Raji (cell line): ENCODE data around the gene TEKT2.

Experiments used
- POLR2A ChIP-seq: IDR thresholded peaks from 2 replicates; pipeline ENCODE4 v1.6.1; 2011; ENCODE audit warnings: low read depth, low read length, control low read depth; ENCODE audit not compliant: insufficient read depth

TEKT2 gene

DNA sequence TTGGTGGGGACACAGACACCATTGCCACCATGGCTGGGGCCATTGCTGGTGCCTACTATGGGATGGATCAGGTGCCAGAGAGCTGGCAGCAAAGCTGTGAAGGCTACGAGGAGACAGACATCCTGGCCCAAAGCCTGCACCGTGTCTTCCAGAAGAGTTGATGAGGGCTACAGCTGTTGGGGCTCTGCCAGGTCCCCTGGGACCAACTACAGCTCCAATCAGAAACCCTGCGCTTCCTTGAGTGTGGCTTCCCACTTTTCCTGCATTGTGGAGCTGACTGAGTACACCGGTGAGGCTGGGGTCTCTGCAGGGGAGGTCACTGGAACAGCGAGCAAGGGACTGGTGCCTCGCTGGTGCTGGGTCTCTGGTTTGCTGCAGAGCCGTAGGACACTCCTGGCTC lies 9.3 kb downstream of the TEKT2 start:
- TF ChIP-seq POLR2A = no peak

GRCh38 chr1:36093929-36094328 lies 10.0 kb downstream of the TEKT2 start:
- no peak for TF ChIP-seq POLR2A

DNA sequence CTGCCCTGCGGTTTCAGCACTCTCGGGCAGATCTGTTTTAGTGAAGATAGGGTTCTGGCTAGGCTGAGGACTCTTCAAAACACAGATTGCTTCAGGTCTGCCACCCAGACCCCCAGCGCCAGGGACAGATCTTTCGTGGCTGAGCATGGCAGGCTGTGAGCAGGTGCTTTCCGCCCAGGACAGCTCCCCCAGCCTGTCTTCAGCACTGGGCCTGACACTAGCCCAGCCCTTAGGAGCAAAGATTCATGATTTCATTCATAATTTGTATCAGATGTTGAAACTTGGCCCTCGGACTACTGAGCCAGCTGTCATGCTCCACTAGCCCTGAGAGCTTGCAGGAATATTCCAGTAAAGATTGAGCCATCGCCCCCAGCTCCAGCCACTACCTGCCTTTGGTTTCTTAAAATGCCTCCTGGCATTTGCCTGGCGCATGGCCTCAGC lies 10.7 kb downstream of the TEKT2 start:
- no peak for TF ChIP-seq POLR2A

DNA sequence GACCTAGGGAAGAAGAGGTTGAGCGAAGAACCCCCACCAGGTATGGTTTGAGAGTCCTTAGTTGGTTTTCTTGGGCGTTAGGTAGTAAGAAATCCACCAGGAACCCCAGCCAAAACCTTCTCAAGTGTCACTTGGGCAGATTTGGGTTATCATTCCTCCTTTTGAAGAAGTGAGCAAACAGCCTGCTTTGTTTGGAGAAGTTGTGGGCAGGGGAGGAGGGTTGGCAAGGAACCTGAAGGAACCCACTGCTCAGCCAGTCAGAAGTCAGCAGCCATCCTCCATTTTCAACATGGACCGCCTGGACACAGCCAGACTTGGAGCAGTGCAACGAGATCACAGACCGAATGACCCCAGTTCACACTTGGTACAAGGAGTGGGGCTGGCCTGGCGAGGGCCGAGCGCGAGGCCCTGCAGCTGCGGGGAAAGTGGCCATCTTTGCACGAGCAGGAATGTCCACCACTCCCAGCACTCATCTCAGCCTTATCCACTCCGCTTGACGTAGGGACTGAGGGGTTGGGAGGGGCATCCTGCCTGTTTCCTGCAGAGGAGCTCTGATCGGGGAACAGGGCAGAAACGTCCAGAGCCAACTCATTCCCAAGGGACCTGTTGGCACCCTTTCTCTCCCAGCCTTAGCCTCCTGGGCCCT lies 12.0 kb downstream of the TEKT2 start:
- TF ChIP-seq POLR2A = no peak

DNA sequence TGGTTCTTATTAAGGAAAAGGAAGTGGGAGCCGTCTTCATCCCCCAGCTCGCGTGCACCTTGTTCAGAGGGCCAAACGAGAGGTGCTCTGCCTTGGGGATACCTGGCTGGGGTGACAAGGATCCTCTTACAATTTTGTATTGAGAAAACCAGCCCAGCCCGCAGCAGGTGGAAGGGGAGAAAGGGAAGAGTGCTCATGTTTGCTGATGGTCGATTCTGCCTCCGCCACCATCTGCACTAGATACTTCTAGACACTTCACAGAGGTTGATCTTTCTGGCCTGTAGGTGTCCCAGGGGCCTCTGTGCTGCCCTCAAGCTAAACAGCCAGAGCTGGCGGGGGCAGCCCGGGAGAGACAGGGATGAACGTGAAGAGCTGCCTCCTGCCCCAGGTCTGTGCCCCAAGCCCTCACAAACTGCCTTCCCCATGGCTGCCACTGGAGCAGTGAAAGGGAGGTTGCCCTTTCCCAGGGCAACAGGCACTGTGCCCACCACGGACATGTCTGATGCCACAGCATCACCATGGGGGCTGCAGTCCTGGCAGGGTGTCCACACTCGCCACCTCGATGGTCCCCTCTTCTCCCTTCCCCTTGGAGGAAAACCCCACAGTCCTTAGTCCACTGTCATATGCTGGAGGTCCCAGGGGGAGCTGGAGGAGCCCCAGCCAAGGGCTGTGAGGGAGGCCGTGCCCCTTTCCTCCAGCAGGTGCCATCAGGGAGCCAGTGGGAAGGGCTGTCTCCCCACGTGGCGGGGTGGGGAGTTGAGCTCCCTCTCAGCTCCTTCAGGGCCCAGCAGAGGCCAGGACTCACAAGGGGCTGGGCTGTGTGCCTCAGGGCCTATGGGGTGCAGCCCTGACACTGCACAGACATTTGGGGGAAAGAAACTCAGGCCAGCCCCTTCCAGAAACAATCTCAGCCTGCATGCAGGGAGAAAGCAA lies 12.9 kb downstream of the TEKT2 start:
- no peak for TF ChIP-seq POLR2A

DNA sequence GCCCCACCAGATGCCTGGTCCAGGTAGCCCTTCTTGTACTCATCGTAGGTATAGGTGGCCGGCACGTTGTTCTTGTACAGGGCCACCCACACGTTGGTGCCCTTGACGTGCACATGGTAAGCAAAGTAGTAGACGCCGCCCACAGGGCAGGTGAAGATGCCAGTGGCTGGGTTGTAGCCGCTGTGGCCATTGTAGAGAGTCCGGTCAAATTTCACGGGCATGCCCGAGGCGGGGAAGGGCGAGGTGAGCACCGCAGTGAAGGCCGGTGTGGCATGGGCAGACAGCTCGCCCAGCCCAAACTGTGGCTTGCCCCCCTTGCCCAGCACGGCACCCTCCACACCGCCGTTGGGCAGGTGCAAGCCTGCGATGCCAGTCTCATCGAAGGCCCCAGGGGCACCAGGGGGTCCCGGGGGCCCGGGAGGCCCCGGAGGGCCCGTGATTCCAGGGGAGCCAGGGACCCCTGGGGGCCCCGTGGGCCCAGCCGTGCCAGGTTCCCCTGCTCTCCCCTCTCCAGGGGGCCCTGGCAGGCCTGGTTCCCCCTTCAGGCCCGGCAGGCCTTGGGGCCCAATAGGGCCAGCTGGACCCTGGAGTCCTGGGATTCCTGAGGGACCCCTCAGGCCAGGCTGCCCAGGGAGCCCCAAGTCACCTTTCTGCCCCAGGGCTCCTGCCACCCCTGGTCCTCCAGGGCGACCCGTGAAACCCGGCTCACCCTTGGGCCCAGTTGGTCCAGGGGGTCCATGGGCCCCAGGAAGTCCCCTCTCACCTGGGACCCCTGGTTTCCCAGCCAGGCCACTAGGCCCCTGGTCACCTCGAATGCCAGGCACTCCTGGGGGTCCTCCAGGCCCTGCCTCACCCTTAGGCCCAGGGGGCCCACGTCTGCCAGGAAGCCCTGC lies 14.0 kb downstream of the TEKT2 start:
- no peak for TF ChIP-seq POLR2A

GRCh38 chr1:36098650-36099365 lies 14.9 kb downstream of the TEKT2 start:
- TF ChIP-seq POLR2A = no peak

- no peak for TF ChIP-seq POLR2A
Measured at GRCh38 chr1:36099681-36100341, 15.9 kb downstream of the TEKT2 start.

DNA sequence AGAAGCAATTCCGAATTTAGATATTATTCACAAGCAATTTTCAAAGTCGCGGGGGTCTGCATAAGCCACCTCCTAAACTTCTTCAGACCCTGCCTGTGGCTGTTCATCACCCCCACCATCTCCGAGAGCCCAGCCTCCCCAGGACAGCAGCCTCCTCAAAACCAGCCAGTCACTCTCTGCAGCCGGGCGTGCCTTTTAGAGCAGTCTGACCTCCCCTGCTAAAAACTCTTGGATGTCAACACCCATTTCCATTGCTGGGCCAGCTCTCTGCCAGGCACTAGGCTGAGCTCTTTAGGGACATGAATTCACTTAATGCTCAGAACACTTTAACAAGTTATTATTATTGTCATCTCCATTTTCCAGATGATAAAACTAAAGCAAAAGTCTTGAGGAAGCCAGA lies 16.5 kb downstream of the TEKT2 start:
- no peak for TF ChIP-seq POLR2A

DNA sequence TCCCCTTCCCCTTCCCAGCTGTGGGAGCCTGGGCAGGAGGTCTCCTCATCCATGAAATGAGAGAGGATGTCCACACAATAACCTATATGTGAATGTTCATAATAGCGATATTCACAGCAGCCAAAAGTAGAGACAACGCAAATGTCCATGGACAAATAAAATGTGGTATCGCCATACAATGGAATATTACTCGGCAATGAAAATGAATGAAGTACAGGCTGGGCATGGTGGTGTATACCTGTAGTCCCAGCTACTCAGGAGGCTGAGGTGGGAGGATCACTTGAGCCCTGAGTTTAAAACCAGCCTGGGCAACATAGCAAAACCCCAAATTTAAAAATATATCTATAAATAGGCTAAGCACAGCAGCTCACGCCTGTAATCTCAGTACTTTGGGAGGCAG lies 17.7 kb downstream of the TEKT2 start:
- no peak for TF ChIP-seq POLR2A

DNA sequence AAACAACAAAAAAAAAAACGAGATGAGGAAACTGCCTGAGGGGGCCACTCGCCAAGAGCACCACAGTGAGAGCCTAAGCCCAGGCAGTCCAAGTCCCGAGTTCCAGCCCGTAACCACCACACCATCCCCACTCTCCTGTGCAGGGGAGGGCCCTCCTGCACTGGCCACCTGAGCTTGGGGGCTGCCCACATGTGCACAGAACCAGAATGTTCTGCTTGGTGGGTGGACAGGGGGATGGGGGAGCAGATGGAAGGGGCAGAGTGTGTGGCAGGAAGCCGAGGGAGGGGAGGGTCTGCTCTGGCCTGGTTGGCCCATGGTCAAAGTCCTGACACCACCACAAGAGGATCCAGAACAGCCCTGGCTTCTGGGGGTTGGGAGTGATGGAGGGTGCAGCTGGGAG lies 22.4 kb downstream of the TEKT2 start:
- TF ChIP-seq POLR2A = no peak

GRCh38 chr1:36107394-36107793 lies 23.5 kb downstream of the TEKT2 start:
- no peak for TF ChIP-seq POLR2A

GRCh38 chr1:36108314-36108713 lies 24.4 kb downstream of the TEKT2 start:
- TF ChIP-seq POLR2A = no peak

DNA sequence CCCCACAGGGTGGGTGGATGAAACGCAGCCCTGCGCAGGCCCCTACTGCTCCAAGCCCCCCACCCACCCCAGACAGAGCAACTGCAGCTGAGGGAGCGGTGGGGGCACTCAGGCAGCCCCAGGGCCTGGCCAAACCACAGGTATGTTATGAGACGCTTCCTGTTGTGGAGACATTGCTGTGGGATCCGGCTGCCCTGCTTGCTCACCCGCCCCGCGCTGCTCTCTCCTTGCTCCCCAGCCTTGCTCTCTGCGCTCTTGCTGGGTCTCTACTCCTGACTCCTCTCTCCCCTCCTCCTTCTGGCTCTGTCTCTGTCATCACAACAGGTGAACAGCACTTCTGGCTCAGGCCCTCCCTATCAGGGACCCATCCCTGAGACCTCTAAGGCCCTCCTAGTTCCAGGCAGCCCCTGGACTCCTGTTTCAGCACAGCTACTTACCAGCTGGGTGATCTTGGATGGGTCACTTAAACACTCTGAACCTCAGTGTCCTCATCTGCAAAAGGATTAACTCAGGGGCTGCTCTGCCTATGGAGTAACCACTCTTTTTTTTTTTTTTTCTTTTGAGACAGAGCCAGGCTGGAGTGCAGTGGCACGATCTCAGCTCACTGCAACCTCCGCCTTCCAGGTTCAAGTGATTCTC lies 25.3 kb downstream of the TEKT2 start:
- no peak for TF ChIP-seq POLR2A

- no peak for TF ChIP-seq POLR2A
Measured at GRCh38 chr1:36111151-36111550, 27.3 kb downstream of the TEKT2 start.
